Thyroid gland (tissue), 4 donors: ENCODE results near the gene METRNL.

ENCODE experiments used
- POLR2A ChIP-seq, 2 donors: fragments of 450-650 bp; IDR thresholded peaks; one replicate each; pipeline ENCODE4 v1.6.1; 2017; ENCODE audit warnings: antibody characterized with exemption in 2 of 2, mild to moderate bottlenecking in 2 of 2, moderate library complexity in 1 of 2
- TF ChIP-seq, protein P1 (sequence below), 6 experiments: fragments of 200-600 bp in 3 of 6; fragments of 450-650 bp in 3 of 6; sonication (generic) in 3 of 6; IDR thresholded peaks; one replicate each; pipeline ENCODE4 v1.5.1; 2016 to 2019; ENCODE audit warnings: antibody characterized with exemption in 6 of 6, mild to moderate bottlenecking in 2 of 6, inconsistent platforms in 1 of 6, moderate library complexity in 1 of 6

DNA sequence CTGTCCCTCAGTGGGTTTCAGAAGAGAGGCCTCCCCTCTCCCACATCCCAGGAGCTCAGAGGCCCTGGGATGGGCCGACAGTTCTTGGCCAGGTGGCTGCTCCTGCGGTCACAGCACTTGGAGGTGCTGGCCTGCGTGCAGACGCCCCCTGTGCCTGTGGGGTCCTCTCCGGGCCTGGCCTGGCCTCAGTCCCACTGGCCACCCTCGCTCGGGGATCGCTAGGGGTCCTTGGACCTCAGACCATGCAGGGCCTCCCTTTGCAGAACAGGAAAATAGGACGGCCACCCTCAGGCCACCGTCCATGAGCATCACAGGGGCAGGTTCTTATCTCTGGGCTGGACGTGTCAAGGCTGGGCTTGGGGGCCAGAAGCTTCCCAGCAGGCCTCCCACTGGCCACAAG lies 30.0 kb downstream of the METRNL start:
- TF ChIP-seq, protein P1, sequence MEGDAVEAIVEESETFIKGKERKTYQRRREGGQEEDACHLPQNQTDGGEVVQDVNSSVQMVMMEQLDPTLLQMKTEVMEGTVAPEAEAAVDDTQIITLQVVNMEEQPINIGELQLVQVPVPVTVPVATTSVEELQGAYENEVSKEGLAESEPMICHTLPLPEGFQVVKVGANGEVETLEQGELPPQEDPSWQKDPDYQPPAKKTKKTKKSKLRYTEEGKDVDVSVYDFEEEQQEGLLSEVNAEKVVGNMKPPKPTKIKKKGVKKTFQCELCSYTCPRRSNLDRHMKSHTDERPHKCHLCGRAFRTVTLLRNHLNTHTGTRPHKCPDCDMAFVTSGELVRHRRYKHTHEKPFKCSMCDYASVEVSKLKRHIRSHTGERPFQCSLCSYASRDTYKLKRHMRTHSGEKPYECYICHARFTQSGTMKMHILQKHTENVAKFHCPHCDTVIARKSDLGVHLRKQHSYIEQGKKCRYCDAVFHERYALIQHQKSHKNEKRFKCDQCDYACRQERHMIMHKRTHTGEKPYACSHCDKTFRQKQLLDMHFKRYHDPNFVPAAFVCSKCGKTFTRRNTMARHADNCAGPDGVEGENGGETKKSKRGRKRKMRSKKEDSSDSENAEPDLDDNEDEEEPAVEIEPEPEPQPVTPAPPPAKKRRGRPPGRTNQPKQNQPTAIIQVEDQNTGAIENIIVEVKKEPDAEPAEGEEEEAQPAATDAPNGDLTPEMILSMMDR (IDR thresholded peaks at IDR 0.05) = no peak
- no peak for TF ChIP-seq POLR2A (IDR thresholded peaks at IDR 0.05)
